Testis (tissue), 2 donors: ENCODE measurements around the gene LMBRD1.

Experiments used
- CTCF ChIP-seq, 3 experiments: fragments of 450-650 bp in 2 of 3; fragments of 200-600 bp in 1 of 3; sonication (generic) in 1 of 3; IDR thresholded peaks; one replicate each; pipeline ENCODE4 v1.5.1; 2016 to 2019; ENCODE audit warnings: antibody characterized with exemption in 3 of 3, mild to moderate bottlenecking in 2 of 3, moderate library complexity in 1 of 3
- POLR2A ChIP-seq: fragments of 450-650 bp; IDR thresholded peaks from one replicate; pipeline ENCODE4 v1.6.1; 2017; ENCODE audit warnings: antibody characterized with exemption, mild to moderate bottlenecking, moderate library complexity

GRCh38 chr6:69693762-69694161 is 103.0 kb downstream of the LMBRD1 start:
- TF ChIP-seq POLR2A, result no peak
- TF ChIP-seq CTCF (IDR thresholded peaks at IDR 0.05), result no peak
